PC-3 (cell line): ENCODE results near the gene LCLAT1. TPM values are rescaled to one million over a fixed set of nuclear protein-coding genes. Genes with fewer than 3 reads are reported as not detected.

Experiments
- ATAC-seq: fragments of 200-7000 bp; cut with Tn5 transposase; 2 replicates; pipeline ENCODE4 v1.9.1; 2020; ENCODE audit warnings: mild to moderate bottlenecking, moderate library complexity
- BruUV-seq: library from RNA; stranded (reverse); fragments of 400-500 nt; replicated peaks from 2 replicates; lab custom pipeline; 2021; lab: Mats Ljungman, UMichigan
- CTCF ChIA-PET: fragments of 300-600 bp; sonication (Branson Sonifier 250); formaldehyde crosslinking; loops from one replicate; lab custom pipeline; 2022; ENCODE audit warnings: antibody characterized with exemption; lab: Charles Lee
- POLR2A ChIA-PET: fragments of 300-600 bp; sonication (Branson Sonifier 250); formaldehyde crosslinking; loops from one replicate; lab custom pipeline; 2022; ENCODE audit warnings: antibody characterized with exemption; ENCODE audit not compliant: unreplicated experiment; lab: Charles Lee
- DNase-seq: peaks from one replicate; pipeline ENCODE4 v3.0.0-alpha.2; 2015
- H2AFZ ChIP-seq: fragments of 300-600 bp; sonication (generic); 2 replicates; pipeline ENCODE4 v1.6.0; 2016; ENCODE audit warnings: antibody characterized with exemption, low read length
- H3F3A ChIP-seq: fragments of 300-600 bp; sonication (generic); one replicate; pipeline ENCODE4 v1.6.0; 2017; ENCODE audit warnings: antibody characterized with exemption, low read length, control low read depth, mild to moderate bottlenecking; ENCODE audit not compliant: unreplicated experiment
- H3K27ac ChIP-seq: fragments of 300-600 bp; sonication (generic); 2 replicates; pipeline ENCODE4 v1.5.1; 2016; ENCODE audit warnings: mild to moderate bottlenecking, low read length
- H3K27me3 ChIP-seq: fragments of 300-600 bp; sonication (generic); 2 replicates; pipeline ENCODE4 v1.6.1; 2016; ENCODE audit warnings: low read length, mixed read lengths
- H3K36me3 ChIP-seq: fragments of 300-600 bp; sonication (generic); 2 replicates; pipeline ENCODE4 v1.6.1; 2016; ENCODE audit warnings: low read depth, mixed run types, low read length, mixed read lengths
- H3K4me1 ChIP-seq: fragments of 300-600 bp; sonication (generic); 2 replicates; pipeline ENCODE4 v1.5.1; 2016; ENCODE audit warnings: low read length; ENCODE audit not compliant: insufficient read depth
- H3K4me2 ChIP-seq: fragments of 300-600 bp; sonication (generic); 2 replicates; pipeline ENCODE4 v1.6.0; 2016; ENCODE audit warnings: low read length
- H3K4me3 ChIP-seq: fragments of 300-600 bp; sonication (generic); 2 replicates; pipeline ENCODE4 v1.5.1; 2016; ENCODE audit warnings: mild to moderate bottlenecking, low read length, mixed read lengths
- H3K79me2 ChIP-seq: fragments of 300-600 bp; sonication (generic); 2 replicates; pipeline ENCODE4 v1.6.1; 2017; ENCODE audit warnings: low read length, mixed read lengths
- H3K9ac ChIP-seq: fragments of 300-600 bp; sonication (generic); 2 replicates; pipeline ENCODE4 v1.6.0; 2016; ENCODE audit warnings: mild to moderate bottlenecking, low read length
- H3K9me2 ChIP-seq: fragments of 300-600 bp; sonication (generic); replicated peaks from 2 replicates; pipeline ENCODE4 v1.6.1; 2016; ENCODE audit warnings: mixed run types, low read length, mixed read lengths
- H3K9me3 ChIP-seq: fragments of 300-600 bp; sonication (generic); 2 replicates; pipeline ENCODE4 v1.6.1; 2016; ENCODE audit warnings: low read length, mixed read lengths
- H4K20me1 ChIP-seq: fragments of 300-600 bp; sonication (generic); 2 replicates; pipeline ENCODE4 v1.6.1; 2016; ENCODE audit warnings: low read length, mixed read lengths
- EZH2 ChIP-seq: fragments of 300-600 bp; sonication (generic); IDR thresholded peaks from one replicate; pipeline ENCODE4 v1.6.1; 2017; ENCODE audit warnings: antibody characterized with exemption, mild to moderate bottlenecking, low read length; ENCODE audit not compliant: unreplicated experiment
- EZH2phosphoT487 ChIP-seq: fragments of 300-600 bp; sonication (generic); IDR thresholded peaks from 2 replicates; pipeline ENCODE4 v1.6.1; 2018; ENCODE audit warnings: mild to moderate bottlenecking, antibody characterized with exemption, low read length, borderline replicate concordance
- intact Hi-C: fragments of 100-400 bp; cut with micrococcal nuclease; formaldehyde crosslinking; loops from 2 replicates; pipeline ENCODE4 v1.9.0; 2023
- total RNA-seq: library from RNA; depleted of rRNA; stranded (reverse); fragments of >200 nt; gene quantifications from 2 replicates; pipeline ENCODE4 v1.2.3, GENCODE V29; 2014
- TF ChIP-seq, protein P1 (sequence below): fragments of 300-600 bp; sonication (generic); conservative IDR thresholded peaks from 2 replicates; pipeline ENCODE4 v1.5.1; 2017; ENCODE audit warnings: antibody characterized with exemption, low read depth, mild to moderate bottlenecking, low read length

The LCLAT1 gene
- total RNA-seq, 1 experiment from 2014 or later, result 22.0 TPM

DNA sequence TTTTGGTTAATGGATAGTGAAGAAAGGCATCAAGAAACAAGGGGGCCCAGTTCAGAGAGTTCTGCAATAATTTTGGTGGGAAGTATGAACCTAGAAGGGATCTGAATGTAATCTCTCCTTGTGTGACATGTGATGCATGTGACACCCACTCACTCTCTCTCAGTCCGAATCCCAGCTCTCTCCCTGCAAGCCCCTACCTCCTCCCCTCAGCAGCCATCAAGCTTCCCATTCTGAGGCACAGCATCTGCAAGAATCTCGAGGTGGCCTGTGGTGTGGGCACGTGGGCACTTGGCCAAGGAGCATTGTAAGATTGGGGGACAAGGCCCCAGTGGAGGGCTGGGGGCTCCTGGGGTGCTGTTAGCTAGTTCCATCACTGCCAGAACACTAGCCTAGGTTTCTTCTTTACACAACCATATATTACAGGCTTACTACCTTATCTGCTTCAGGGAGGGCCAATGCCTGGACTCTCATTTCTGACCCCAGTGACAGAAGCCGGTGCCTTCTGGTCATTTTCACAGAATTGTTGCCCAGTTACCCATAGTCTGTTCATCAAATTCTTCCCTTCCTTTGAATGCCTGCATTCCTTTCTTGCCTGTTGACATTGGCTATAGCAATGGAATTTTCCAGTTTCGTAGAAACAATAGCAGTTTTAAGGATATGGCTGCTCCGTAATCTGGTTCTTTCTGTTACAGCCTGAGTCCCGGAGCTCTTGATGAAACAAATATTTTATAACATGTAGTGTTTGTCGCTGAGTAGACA is 13.3 kb upstream of the LCLAT1 start:
- Histone ChIP-seq H2AFZ (no peak overlapping the region), H3K9me3 (no peaks in the 10 kb centered on the region), H3K4me1 (no peaks in the 10 kb centered on the region), H4K20me1 (no peaks in the 10 kb centered on the region), H3K4me2 (no peak overlapping the region), H3K9ac (no peak overlapping the region), H3K27me3 (no peaks in the 10 kb centered on the region), H3K36me3 (no peaks in the 10 kb centered on the region), H3K4me3 (no peak overlapping the region), H3K79me2 (no peaks in the 10 kb centered on the region), H3F3A (no peaks in the 10 kb centered on the region), H3K9me2 (no peaks in the 10 kb centered on the region), H3K27ac (no peak overlapping the region)
- ChIA-PET POLR2A (no interaction called here), CTCF (interaction anchor here (1.2 kb wide), 1 partner anchor 278 kb away, joined by 5 read pairs; no protein-coding TSS in a partner anchor)
- TF ChIP-seq EZH2phosphoT487 (no peak), EZH2 (no peak)
- TF ChIP-seq, protein P1, sequence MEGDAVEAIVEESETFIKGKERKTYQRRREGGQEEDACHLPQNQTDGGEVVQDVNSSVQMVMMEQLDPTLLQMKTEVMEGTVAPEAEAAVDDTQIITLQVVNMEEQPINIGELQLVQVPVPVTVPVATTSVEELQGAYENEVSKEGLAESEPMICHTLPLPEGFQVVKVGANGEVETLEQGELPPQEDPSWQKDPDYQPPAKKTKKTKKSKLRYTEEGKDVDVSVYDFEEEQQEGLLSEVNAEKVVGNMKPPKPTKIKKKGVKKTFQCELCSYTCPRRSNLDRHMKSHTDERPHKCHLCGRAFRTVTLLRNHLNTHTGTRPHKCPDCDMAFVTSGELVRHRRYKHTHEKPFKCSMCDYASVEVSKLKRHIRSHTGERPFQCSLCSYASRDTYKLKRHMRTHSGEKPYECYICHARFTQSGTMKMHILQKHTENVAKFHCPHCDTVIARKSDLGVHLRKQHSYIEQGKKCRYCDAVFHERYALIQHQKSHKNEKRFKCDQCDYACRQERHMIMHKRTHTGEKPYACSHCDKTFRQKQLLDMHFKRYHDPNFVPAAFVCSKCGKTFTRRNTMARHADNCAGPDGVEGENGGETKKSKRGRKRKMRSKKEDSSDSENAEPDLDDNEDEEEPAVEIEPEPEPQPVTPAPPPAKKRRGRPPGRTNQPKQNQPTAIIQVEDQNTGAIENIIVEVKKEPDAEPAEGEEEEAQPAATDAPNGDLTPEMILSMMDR, result no peak
- DNase-seq, result no peak
- no TSS peak for BruUV-seq
- intact Hi-C loops, result no loop called here
- ATAC-seq, result no peak

DNA sequence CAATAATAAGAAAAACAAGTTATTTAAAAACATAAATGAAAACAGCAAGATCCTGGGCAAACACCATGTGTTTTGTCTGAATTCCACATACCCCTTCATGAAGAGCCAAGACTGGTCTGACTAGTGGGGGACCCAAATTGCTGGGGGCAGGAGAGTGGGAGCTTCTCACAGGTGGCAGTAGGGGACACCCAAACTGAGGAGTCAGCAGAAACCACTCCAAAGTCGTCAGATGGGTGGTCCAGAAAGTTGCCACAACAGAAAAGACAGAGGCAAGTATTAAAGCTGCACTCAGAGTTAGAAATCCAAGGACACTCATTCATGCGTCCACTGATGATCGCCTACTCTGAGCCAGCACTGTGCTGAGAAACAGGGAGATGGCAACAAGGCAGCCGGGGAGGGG is 12.3 kb upstream of the LCLAT1 start:
- intact Hi-C loops, result no loop called here
- Histone ChIP-seq H3K4me1 (no peaks in the 10 kb centered on the region), H3K79me2 (no peaks in the 10 kb centered on the region), H3K9me2 (no peaks in the 10 kb centered on the region), H3K9ac (no peak overlapping the region), H3F3A (no peaks in the 10 kb centered on the region), H3K4me2 (no peak overlapping the region), H2AFZ (no peak overlapping the region), H3K27me3 (no peaks in the 10 kb centered on the region), H3K9me3 (no peaks in the 10 kb centered on the region), H3K27ac (no peak overlapping the region), H4K20me1 (no peaks in the 10 kb centered on the region), H3K36me3 (no peaks in the 10 kb centered on the region), H3K4me3 (no peak overlapping the region)
- DNase-seq (no peak), ATAC-seq (no peak)
- TF ChIP-seq EZH2 (no peak), EZH2phosphoT487 (no peak)
- TF ChIP-seq, protein P1, result no peak
- no TSS peak for BruUV-seq
- ChIA-PET CTCF (no interaction called here), POLR2A (no interaction called here)

GRCh38 chr2:30436859-30437435 is 10.1 kb upstream of the LCLAT1 start:
- ChIA-PET CTCF (no interaction called here), POLR2A (no interaction called here)
- Histone ChIP-seq H3F3A (no peaks in the 10 kb centered on the region), H4K20me1 (no peaks in the 10 kb centered on the region), H3K4me2 (no peak overlapping the region), H3K9ac (no peak overlapping the region), H3K4me1 (no peaks in the 10 kb centered on the region), H2AFZ (no peak overlapping the region), H3K9me2 (no peaks in the 10 kb centered on the region), H3K4me3 (no peak overlapping the region), H3K9me3 (no peaks in the 10 kb centered on the region), H3K27me3 (no peaks in the 10 kb centered on the region), H3K27ac (no peak overlapping the region), H3K36me3 (no peaks in the 10 kb centered on the region), H3K79me2 (no peaks in the 10 kb centered on the region)
- DNase-seq (no peak), ATAC-seq (no peak)
- no TSS peak for BruUV-seq
- intact Hi-C loops, result no loop called here
- TF ChIP-seq EZH2, result no peak
- no peak for TF ChIP-seq EZH2phosphoT487
- TF ChIP-seq, protein P1, result no peak
